Neural cell (in vitro differentiated cells): ENCODE measurements around the gene HIF1A.

ENCODE experiments used
- RAD21 ChIP-seq: fragments of 450-650 bp; conservative IDR thresholded peaks from 2 replicates; pipeline ENCODE4 v1.6.1; 2014; ENCODE audit warnings: antibody characterized with exemption, mild to moderate bottlenecking, moderate library complexity
- TF ChIP-seq, protein P1 (sequence below): fragments of 450-650 bp; IDR thresholded peaks from 2 replicates; pipeline ENCODE4 v1.5.1; 2014; ENCODE audit warnings: antibody characterized with exemption, mild to moderate bottlenecking, moderate library complexity; ENCODE audit not compliant: poor library complexity, severe bottlenecking

DNA sequence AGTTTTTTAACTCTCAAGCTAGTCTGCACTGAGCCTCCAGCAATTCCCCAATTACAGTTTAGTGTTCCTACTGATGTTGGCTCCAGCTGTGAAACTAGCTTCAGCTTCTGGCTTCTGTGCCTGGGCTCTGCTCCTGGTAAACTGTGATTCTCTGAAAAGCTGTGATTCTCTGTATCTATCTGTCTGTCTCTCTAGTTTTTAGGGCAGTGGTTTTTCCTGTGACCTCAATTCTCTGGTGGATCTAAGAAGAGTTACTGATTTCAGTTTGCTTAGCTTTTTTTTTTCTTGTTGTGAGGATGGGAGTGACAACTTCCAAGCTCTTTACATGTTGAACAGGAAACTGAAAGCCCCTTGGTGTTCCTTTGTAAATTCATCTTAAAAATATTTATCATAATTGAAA, 3.8 kb upstream of the HIF1A start:
- TF ChIP-seq, protein P1, sequence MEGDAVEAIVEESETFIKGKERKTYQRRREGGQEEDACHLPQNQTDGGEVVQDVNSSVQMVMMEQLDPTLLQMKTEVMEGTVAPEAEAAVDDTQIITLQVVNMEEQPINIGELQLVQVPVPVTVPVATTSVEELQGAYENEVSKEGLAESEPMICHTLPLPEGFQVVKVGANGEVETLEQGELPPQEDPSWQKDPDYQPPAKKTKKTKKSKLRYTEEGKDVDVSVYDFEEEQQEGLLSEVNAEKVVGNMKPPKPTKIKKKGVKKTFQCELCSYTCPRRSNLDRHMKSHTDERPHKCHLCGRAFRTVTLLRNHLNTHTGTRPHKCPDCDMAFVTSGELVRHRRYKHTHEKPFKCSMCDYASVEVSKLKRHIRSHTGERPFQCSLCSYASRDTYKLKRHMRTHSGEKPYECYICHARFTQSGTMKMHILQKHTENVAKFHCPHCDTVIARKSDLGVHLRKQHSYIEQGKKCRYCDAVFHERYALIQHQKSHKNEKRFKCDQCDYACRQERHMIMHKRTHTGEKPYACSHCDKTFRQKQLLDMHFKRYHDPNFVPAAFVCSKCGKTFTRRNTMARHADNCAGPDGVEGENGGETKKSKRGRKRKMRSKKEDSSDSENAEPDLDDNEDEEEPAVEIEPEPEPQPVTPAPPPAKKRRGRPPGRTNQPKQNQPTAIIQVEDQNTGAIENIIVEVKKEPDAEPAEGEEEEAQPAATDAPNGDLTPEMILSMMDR, result no peak
- no peak for TF ChIP-seq RAD21
